ENCODE data around the gene ZMYND11. TPM values are rescaled to one million over a fixed set of nuclear protein-coding genes. Genes with fewer than 3 reads are reported as not detected.

Gene ZMYND11
- total and polyA plus RNA-seq, 7 donors = 21.5 to 138 (median 112) TPM

DNA sequence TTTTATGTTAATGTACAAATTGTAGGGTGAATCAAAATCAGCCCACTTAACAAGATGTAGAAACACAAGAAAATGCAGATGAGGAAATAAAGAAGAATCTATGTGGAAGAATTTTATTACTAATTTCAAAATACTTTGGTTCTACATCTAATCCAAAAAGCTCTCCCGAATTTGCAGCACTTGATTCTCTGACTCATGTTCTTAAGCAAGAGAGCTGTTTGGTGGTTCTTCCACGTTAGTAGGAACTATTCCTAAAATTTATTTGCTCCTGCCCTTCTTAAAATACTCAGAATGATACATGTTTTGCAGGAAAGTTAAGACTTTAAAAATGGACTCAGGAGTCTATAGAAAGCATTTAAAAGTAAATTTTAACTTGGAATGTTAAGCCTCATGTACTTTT lies 91.8 kb downstream of the ZMYND11 start:
- 78 to 80% methylated on average over 2 of the region's 2 CpGs for WGBS, 2 donors
- TF ChIP-seq POLR2A (IDR thresholded peaks at IDR 0.05) (no peak), EP300 (IDR thresholded peaks at IDR 0.05) (no peak), POLR2AphosphoS5 (IDR thresholded peaks at IDR 0.05) (no peak)
- TF ChIP-seq, protein P1, sequence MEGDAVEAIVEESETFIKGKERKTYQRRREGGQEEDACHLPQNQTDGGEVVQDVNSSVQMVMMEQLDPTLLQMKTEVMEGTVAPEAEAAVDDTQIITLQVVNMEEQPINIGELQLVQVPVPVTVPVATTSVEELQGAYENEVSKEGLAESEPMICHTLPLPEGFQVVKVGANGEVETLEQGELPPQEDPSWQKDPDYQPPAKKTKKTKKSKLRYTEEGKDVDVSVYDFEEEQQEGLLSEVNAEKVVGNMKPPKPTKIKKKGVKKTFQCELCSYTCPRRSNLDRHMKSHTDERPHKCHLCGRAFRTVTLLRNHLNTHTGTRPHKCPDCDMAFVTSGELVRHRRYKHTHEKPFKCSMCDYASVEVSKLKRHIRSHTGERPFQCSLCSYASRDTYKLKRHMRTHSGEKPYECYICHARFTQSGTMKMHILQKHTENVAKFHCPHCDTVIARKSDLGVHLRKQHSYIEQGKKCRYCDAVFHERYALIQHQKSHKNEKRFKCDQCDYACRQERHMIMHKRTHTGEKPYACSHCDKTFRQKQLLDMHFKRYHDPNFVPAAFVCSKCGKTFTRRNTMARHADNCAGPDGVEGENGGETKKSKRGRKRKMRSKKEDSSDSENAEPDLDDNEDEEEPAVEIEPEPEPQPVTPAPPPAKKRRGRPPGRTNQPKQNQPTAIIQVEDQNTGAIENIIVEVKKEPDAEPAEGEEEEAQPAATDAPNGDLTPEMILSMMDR (IDR thresholded peaks at IDR 0.05) = no peak

DNA sequence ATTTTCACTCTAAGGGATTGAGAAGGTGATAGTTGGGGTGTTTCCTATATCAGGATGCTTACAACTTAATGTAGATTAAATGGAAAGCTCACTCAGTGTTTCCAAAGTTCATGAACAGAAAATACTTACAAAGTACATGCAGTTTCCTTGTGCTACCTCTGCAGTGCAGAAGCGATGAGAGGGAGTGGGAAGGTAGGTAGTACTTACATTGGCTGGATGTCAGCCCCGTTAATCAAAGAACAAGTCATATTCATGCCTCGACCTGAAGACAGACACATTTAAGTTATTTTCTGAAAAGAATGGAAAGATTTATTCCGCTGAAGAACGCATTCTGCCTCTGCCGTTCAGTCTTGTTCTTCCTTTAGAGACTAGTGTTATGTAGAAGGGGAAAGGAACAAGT lies 93.1 kb downstream of the ZMYND11 start:
- H3K27me3 ChIP-seq = no peaks in the 10 kb centered on the region
- H3K4me1 ChIP-seq = no peaks in the 10 kb centered on the region
- intact Hi-C loops (cut with DNase I) = no loop called here
- TF ChIP-seq EP300 (IDR thresholded peaks at IDR 0.05) (no peak), POLR2AphosphoS5 (IDR thresholded peaks at IDR 0.05) (no peak), POLR2A (IDR thresholded peaks at IDR 0.05) (no peak)
- TF ChIP-seq, protein P1 (IDR thresholded peaks at IDR 0.05) = no peak
- 92 to 94% methylated on average over 6 of the region's 6 CpGs for WGBS, 2 donors
- no peak overlapping the region for H3K4me3 ChIP-seq
- no peak for DNase-seq
- no peaks in the 10 kb centered on the region for H3K36me3 ChIP-seq
- H3K27ac ChIP-seq = no peak overlapping the region
- H3K9me3 ChIP-seq = no peaks in the 10 kb centered on the region

More for the DNA sequence above, 91.8 kb downstream of the ZMYND11 start:
- H3K27ac ChIP-seq = no peak overlapping the region
- DNase-seq = no peak
- H3K27me3 ChIP-seq = no peaks in the 10 kb centered on the region
- no peak overlapping the region for H3K4me3 ChIP-seq
- intact Hi-C loops (cut with DNase I) = no loop called here
- no peaks in the 10 kb centered on the region for H3K36me3 ChIP-seq
- H3K9me3 ChIP-seq = no peaks in the 10 kb centered on the region
- H3K4me1 ChIP-seq = no peaks in the 10 kb centered on the region

DNA sequence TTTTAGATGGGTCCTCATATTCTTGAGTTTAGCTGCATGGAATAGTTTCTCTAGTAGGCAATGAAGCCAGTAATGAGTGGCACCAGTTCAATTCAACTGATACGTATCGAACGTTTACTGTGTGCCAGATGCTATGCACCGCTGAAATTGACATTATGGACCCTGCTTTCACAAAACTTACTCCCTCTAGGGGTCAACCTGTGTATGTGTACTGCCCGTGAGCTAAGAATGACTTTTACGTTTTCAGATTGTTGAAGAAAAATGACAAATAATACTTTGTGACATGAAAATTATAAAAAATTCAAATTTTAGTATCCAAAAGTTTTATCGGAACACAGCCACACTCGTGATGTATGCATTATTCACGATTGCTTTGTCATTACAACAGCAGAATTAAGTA lies 95.5 kb downstream of the ZMYND11 start:
- no peak for TF ChIP-seq POLR2AphosphoS5 (IDR thresholded peaks at IDR 0.05)
- TF ChIP-seq, protein P1 (IDR thresholded peaks at IDR 0.05) = peak in 1 of 4 experiments; percentile 24

DNA sequence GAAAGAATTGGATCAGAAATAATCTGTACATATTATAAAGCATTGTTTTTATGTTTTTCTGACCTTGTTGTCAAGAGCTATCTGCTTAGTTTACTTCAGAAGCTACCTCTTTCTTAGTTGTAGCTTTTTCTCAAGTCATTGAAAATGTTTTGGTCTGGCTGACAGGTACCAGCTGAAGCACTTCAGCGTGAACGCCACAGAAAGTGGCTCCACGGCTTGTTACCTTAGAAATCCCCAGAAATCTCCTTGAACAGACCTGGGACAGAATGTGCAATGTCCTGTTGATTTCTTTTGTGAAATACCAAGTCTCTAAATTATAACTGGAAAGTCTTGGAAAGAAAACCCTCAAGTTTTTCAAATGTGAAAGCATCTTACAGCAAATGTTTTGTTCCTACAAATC lies 96.8 kb downstream of the ZMYND11 start:
- WGBS, 2 donors = 92 to 96% methylated on average over 3 of the region's 3 CpGs
- DNase-seq = no peak
- TF ChIP-seq POLR2A (IDR thresholded peaks at IDR 0.05) = no peak
- no peak for TF ChIP-seq EP300 (IDR thresholded peaks at IDR 0.05)
- TF ChIP-seq, protein P1 (IDR thresholded peaks at IDR 0.05) = no peak
- TF ChIP-seq POLR2AphosphoS5 (IDR thresholded peaks at IDR 0.05) = no peak
- Histone ChIP-seq H3K27ac (peak overlapping the region in 2 of 4 donors; percentile 20 to 35), H3K36me3 (peaks cover 0 to under 1% (median 0%) of the 10 kb centered on the region in 4 donors), H3K4me1 (peaks cover 0 to 8% (median 0%) of the 10 kb centered on the region in 4 donors), H3K4me3 (no peak overlapping the region), H3K9me3 (no peaks in the 10 kb centered on the region), H3K27me3 (no peaks in the 10 kb centered on the region)
- intact Hi-C loops (cut with DNase I) = no loop called here

More for the DNA sequence above, 95.5 kb downstream of the ZMYND11 start:
- Histone ChIP-seq H3K4me3 (no peak overlapping the region), H3K36me3 (no peaks in the 10 kb centered on the region), H3K27ac (no peak overlapping the region), H3K4me1 (peaks cover 0 to 7% (median 0%) of the 10 kb centered on the region in 4 donors), H3K27me3 (no peaks in the 10 kb centered on the region), H3K9me3 (no peaks in the 10 kb centered on the region)
- DNase-seq = no peak
- intact Hi-C loops (cut with DNase I) = no loop called here
- WGBS, 2 donors = 93% methylated on average over 9 of the region's 9 CpGs

DNA sequence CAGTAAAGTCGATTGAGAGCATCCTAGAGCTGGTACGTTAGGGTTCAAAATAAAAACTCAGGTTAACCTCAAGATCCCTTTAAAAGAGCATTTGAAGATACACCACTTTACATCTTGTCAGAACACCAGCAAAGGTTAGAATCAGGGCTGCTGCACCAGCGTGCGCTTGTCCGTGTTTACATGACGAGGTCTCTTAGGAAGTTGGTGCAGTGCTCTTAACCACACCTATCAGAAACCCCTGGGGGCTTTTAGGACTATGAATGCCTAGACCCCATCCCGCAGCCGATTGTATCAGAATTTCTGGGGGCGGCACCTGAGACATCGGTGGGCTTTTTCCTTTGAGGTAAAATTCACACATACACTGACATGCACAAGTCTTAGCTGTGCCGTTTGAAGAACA lies 97.6 kb downstream of the ZMYND11 start:
- Histone ChIP-seq H3K9me3 (no peaks in the 10 kb centered on the region), H3K27me3 (no peaks in the 10 kb centered on the region), H3K4me1 (peaks cover 0 to 8% (median 0%) of the 10 kb centered on the region in 4 donors), H3K36me3 (peaks cover 0 to 9% (median 0%) of the 10 kb centered on the region in 4 donors), H3K4me3 (no peak overlapping the region), H3K27ac (no peak overlapping the region)
- DNase-seq = no peak
- TF ChIP-seq POLR2AphosphoS5 (IDR thresholded peaks at IDR 0.05) (no peak), POLR2A (IDR thresholded peaks at IDR 0.05) (no peak), EP300 (IDR thresholded peaks at IDR 0.05) (no peak)
- TF ChIP-seq, protein P1 (IDR thresholded peaks at IDR 0.05) = no peak
- WGBS, 2 donors = 95 to 98% methylated on average over 11 of the region's 11 CpGs
- intact Hi-C loops (cut with DNase I) = no loop called here

Measured in sigmoid colon (tissue), 7 donors.